Measurements from ENCODE around the gene DZANK1.
"Not testable (repeated sequence)": the region's sequence is repeated elsewhere in the genome, so short reads cannot be mapped to it uniquely, and the experiment has no call there.

Gene DZANK1

GRCh38 chr20:18436847-18437246 is 30.0 kb downstream of the DZANK1 start:
- peak; percentile 12 for DNase-seq

GRCh38 chr20:18431206-18431605 is 35.6 kb downstream of the DZANK1 start:
- DNase-seq = no peak

DNA sequence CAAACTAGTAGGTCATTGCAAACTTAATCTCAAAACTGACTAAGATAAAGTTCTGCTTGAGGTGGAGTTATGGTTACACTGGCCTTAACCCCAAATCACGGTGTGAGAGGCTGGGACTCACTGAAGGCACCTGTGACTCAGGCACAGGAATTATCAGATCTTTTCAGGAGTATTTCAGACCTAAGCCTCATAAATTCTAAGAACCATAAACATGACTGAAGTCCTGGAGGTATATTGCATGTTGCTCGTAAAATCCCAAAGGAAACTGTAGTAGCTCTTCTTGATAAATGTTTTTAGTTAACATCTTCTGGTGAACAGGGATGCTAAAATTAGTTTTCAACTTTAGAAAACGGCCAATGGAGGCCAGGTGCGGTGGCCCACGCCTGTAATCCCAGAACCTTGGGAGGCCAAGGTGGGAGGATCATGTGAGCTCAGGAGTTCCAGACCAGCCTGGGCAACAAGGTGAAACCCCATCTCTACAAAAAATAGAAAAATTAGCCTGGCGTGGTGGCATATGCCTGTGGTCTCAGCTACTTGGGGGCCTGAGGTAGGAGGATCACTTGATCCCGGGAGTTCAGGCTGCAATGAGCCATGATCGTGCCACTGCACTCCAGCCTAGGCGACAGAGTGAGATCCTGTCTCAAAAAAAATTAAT is 36.5 kb downstream of the DZANK1 start:
- DNase-seq = no peak

DNA sequence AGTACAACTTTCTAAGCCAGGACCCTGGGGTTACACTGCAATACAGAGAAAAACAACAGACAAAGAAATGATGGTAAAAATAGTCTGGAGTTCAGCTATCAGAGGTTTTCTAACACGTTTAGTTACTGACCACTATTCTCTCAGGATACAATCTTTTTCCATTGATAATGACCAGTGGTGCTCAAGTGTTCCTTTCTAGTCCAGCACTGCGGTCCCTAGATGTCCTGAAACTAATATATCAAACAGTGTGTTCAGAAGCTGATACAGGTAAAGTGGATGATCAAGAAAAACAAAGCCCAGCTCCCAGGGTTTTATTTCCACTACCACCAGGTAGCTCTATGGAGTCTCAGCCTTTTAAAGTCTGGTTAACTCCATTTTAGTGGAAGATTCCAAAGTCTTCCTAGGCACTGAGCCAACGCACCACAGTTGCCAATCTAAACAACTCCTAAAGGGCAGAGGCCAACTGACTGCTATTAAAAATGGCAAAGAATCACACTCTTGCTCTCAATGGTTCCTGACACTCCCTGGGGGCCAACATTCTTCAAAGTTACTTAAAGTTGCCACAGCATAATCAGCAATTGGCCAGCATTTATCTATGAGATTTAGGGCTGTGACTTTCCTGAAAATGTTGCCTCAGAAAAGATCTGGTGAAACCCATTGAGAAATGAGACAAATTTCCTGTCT is 38.2 kb downstream of the DZANK1 start:
- no peak for DNase-seq

GRCh38 chr20:18427214-18427613 is 39.6 kb downstream of the DZANK1 start:
- no peak for DNase-seq

DNA sequence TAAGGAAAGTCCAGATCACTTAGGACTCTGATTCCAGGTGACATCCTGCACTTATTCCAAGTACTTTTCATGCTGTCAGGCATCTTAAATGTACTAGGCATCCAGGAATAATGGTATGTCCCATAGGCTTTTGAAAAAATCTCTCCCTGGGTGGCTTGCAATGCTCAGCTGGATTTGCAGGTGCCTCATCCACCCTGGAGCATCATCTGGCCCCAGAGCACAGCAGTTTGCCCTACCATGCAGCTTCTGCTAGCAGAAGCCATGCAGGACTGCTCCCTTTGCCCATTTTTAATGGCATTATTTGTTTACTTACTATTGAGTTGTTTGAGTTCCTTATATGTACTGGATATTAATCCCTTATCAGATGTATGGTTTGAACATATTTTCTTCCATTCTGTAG is 45.2 kb downstream of the DZANK1 start:
- DNase-seq = no peak

DNA sequence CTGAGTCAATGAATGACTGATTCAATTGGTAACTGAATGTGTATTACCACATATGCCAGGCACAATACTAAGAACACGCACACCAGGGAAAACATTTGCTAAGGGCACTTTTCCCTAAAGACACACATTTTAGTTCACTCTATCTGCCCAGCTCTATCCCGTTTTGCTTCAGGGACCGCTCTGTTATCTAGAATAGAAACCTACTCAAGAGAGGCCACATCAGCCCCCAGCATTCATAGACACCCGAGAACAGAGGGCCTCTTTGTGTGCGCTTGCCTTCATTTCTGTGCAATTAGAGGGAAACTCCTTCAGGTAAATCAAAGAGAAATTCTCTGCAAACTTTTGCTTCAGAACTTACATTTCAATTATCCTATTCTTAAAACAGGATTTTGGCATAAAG is 50.3 kb downstream of the DZANK1 start:
- no peak for DNase-seq

DNA sequence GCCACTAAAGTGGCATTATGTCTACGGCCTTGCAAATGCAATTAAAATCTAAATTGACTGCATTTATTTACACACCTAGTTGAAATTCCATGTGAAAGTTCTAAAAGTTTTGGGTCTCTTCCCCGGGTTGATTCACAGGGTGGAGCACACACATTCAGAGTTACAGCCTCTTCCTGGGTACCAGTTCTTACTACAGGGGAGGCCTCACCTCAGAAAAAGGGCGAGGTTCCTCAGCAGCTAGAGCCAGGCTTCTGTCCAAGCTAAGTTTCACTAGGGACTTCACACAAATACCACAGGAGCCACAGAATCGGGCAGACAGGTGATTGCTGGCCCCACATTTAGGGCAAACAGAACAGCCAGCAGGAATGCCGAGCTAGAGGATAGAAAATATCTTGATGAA is 52.7 kb downstream of the DZANK1 start:
- DNase-seq = no peak

DNA sequence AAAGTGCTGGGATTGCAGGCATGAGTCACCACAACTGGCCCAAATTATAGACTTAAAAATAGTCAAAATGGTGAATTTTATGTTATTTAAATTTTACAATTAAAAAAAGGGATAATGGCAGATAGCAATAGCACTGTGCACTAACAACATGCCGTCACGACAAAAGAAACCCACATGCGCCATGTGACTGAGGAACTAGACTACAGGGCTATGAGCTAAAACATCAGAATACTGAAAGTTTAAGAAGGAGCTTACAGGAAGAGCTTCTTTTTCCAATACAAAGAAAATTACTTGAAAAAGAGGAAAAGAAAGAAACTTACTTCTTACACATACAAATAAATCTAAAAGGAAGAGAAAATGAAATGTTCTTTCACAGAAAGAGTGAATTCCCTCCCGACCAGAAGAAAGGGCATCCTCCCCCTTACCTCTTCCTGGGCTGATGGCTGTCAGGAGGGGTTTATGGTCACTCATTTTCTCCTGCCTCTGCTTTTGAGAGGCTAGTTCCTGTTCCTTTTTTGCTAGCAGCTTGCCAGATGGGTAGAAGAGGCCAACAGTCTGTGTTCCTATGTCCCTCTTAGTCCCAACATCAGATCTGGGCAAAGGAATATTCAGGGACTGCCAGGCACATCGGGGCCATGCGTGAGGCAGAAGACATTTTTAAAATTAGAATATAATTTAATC is 54.5 kb downstream of the DZANK1 start:
- peak; percentile 50 for DNase-seq

DNA sequence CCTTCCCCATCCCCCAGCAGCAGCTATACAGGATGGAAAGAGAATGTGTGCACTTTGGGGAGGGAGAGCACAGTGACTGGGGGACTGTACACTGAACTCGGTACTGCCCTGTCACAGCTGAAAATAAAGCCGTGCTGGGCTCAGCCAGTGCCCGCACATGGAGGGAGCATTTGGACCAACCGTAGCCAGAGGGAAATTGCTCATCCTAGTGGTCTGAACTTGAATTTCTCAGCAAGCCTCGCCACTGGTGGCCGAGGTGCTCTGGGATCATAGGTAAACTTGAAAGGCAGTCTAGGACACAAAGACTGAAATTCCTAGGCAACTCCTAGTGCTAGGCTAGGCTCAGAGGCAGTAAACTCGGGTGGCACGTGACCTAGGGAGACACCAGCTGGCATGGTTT is 61.0 kb downstream of the DZANK1 start:
- DNase-seq = no peak

DNA sequence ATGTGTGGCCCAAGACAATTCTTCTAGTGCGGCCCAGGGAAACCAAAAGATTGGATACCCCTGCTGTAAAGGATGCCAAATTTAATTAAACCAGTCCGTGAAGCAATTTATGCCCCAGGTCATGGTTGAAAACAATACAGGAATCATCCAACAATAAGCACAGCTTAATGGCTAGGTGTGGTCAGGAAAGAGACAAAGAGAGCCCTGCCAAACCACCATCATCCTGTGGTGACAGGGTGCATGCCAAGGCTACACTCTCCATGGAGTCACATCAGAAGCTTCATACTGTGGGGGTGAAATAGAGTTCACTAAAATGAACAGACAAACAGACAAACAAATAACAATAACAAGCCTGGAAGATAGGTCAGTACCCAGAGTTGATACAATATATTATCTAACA is 62.7 kb downstream of the DZANK1 start:
- no peak for DNase-seq

GRCh38 chr20:18403269-18403668 is 63.6 kb downstream of the DZANK1 start:
- DNase-seq = no peak

DNA sequence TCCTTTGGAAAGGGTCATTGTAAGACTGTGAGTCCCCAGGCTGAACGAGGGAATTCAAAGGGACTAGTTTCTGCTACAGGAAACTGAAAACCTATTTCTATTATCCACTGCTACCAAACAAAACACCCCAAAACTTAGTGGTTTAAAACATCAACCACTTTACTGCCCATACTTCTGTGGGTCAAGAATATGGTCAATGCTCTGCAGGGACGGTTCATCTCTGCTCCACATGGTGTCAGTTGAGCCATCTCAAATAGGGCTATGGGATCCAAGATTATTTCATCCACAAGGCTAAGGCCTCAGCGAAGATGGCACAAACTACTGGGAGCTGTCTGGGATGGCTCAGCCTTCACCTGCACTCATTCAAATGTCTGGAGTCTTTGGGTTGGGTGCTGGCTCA is 65.5 kb downstream of the DZANK1 start:
- no peak for DNase-seq

DNA sequence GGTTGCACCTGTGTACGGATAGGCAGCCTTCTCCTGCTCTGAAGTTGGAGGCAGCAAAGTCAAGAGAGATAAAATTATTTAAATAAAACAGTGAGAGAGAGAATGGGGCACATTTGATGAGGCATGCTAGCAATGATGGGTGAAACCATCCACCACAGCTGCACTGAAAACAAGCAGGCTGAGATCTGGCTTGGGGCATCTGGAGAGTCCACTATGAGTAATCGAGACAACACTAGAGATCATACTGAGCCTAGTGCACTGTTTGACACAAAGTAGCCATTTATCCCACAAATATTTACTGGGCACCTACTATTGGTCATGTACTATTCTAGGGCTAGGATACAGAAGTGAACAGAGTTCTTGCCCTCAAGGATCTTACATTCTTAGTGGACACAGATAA is 66.4 kb downstream of the DZANK1 start:
- no peak for DNase-seq

DNA sequence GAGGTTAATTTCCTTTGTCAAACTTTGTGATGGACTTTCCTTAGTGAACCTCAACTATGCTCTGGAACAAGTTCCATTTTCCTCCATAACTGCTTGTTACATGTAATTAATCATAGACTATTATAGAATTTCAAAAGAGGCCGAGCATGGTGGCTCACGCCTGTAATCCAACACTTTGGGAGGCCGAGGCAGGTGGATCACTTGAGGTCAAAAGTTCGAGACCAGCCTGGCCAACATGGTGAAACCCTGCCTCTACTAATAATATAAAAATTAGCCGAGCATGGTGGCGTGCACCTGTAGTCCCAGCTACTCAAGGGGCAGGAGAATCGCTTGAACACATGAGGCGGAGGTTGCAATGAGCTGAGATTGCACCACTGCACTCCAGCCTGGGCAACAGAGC is 68.1 kb downstream of the DZANK1 start:
- not testable (repeated sequence) for DNase-seq

DNA sequence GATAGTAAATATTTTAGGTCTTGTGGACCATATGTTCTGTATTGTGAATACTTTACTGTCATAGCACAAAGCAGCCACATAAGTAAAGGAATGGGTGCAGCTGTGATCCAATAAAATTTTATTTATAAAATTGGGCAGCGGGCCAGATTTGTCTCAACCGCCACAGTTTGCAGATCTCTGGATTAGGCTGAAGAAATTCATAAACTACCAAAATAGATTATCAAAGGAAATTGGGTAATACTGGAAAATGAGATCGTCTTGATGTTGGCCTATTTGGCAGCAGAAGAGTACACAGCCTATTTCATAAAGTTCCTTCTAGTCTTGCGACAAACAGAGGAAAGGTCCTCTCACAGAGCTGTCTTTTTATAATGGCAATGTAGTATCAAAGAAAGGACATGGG is 69.8 kb downstream of the DZANK1 start:
- DNase-seq = peak; percentile 51

- DNase-seq = no peak
Observed at GRCh38 chr20:18395544-18395943, 71.3 kb downstream of the DZANK1 start.

GRCh38 chr20:18394363-18394762 is 72.5 kb downstream of the DZANK1 start:
- no peak for DNase-seq

DNA sequence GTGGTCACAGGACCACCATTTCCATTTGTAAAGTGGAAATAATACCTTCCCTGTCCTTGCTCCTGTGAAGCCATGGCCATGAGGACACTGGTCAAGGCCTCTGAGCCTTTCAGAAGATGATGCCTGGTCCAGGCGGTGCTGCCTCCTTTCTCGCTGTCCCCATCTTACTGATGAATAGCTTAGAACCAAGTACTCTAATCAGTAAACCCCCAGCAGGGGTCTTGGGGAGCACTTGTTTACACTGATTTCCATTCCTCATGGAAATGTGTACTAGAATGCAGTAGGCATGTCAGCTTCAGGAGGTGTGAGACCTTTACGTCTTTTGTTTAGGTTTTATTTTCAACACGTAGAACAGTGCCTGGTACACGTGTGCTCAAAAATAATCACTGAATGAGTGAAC is 75.1 kb downstream of the DZANK1 start:
- no peak for DNase-seq

- no peak for DNase-seq
Observed at GRCh38 chr20:18390201-18390600, 76.6 kb downstream of the DZANK1 start.

DNA sequence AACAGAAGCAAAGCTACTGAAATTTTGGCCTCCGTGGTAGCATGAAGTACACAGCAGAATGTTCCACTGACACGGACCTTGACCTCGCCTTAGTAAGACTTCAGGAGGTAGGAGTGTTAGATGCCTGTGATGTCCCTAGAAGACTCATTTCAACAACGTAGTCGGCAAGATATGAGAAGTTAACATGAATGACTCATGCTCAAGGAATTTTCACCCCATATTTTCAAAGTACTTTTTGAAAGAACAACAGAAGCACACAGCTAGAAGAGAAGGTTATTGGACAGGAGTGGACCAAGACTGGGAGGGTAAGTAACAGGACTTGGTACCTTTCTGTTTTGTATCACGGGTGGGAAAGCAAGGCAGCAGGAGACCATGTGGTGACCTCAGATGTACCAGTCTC is 78.0 kb downstream of the DZANK1 start:
- DNase-seq = no peak

DNA sequence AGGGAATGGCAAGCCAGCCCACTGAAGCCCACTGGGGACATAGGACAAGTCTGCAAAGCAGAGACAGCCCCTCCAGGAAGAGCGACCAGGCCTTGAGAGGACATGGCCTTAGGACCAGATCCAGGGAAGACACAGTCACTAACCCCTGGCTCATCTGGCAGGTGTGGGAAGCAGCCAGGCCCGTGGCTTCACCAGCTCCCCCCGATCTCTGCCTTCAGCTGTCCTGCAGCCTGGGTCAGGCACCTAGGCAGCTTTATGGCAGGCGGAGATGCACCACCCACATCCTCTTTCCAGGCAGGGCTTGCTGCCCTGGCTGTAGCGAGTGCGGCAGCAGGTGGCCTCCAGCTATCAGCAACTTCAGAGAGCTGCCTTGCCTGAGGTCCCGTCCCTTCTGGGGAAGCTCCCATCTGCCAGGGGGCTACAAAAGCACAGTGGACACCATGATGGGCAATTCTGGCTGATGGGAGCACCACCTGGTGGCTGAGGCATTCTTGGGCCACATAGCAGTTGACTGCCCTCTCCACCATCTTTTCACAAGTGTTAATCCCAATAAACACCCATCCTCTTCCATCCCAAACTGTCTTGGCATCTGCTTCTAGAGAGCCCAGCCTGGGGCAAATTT is 85.8 kb downstream of the DZANK1 start:
- DNase-seq = no peak

DNA sequence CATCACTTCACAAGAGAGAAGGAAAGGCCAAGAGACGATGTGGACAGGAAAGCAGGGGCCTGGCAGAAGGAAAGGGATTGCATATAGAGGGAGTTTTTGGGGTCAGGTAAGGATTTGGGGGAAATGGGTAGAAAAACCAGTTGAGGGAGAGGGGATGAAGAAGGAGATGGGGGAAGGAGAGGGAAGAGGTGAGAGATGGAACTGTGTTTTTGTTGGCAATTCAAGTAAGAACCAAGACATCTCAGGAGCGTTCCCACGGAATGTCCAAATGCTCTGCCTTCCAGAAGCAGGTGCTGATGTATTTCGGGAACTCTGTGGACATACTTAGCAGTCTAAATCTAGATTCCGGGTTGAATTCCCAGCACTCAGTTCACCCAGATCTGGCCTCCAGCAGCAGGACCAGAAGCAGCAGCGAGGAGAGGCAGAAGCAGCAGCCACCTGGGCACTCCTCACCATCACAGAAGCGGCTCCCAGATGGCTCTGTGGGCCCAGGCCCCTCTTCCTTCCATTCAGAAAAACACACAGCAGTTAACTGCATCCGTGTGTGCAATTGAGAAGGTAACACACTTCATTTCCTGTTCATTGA is 88.8 kb downstream of the DZANK1 start:
- DNase-seq = no peak

DNA sequence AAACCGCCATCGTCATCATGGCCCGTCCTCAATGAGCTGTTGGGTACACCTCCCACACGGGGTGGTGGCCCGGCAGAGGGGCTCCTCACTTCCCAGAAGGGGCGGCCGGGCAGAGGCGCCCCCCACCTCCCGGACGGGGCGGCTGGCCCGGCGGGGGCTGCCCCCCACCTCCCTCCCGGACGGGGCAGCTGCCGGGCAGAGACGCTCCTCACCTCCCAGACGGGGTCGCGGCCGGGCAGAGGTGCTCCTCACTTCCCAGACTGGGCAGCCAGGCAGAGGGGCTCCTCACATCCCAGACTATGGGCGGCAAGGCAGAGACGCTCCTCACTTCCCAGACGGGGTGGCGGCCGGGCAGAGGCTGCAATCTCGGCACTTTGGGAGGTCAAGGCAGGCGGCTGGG is 91.3 kb downstream of the DZANK1 start:
- DNase-seq = not testable (repeated sequence)
